NCI-H187 treated with DMSO at 0.1 percent for 48 hours (cell line): ENCODE results near the gene ELN.

Source experiments
- DNase-seq: peaks from one replicate; lab custom pipeline; 2025; lab: John Stamatoyannopoulos, UW

ELN gene

GRCh38 chr7:74023786-74024185 is 4.2 kb upstream of the ELN start:
- DNase-seq, result no peak

- no peak for DNase-seq
Observed at GRCh38 chr7:74025146-74025545, 2.8 kb upstream of the ELN start.

GRCh38 chr7:74025730-74026129 is 2.2 kb upstream of the ELN start:
- DNase-seq, result no peak

GRCh38 chr7:74026406-74026902 is 1.5 kb upstream of the ELN start:
- no peak for DNase-seq

- DNase-seq, result no peak
Observed at GRCh38 chr7:74026903-74027682, 880 bp upstream of the ELN start.

GRCh38 chr7:74028321-74028838 is 407 bp downstream of the ELN start:
- DNase-seq, result no peak

GRCh38 chr7:74029089-74029785 is 1.3 kb downstream of the ELN start:
- DNase-seq, result no peak

GRCh38 chr7:74029991-74030415 is 2.0 kb downstream of the ELN start:
- no peak for DNase-seq

GRCh38 chr7:74030861-74031260 is 2.9 kb downstream of the ELN start:
- no peak for DNase-seq

GRCh38 chr7:74031403-74032190 is 3.6 kb downstream of the ELN start:
- DNase-seq, result no peak

GRCh38 chr7:74032191-74032490 is 4.2 kb downstream of the ELN start:
- no peak for DNase-seq

GRCh38 chr7:74032624-74033371 is 4.8 kb downstream of the ELN start:
- no peak for DNase-seq

- DNase-seq, result no peak
Observed at GRCh38 chr7:74033372-74034311, 5.7 kb downstream of the ELN start.

- DNase-seq, result no peak
Observed at GRCh38 chr7:74037609-74038008, 9.6 kb downstream of the ELN start.

- no peak for DNase-seq
Observed at GRCh38 chr7:74038194-74038961, 10.4 kb downstream of the ELN start.

GRCh38 chr7:74039337-74039736 is 11.4 kb downstream of the ELN start:
- DNase-seq, result no peak

GRCh38 chr7:74040101-74040790 is 12.3 kb downstream of the ELN start:
- DNase-seq, result no peak

- no peak for DNase-seq
Observed at GRCh38 chr7:74040791-74041520, 13.0 kb downstream of the ELN start.
